PC-9 (cell line): ENCODE measurements around the gene ALOX12. TPM values are rescaled to one million over a fixed set of nuclear protein-coding genes. Genes with fewer than 3 reads are reported as not detected.
A peak's percentile ranks its signal among the peaks of the same experiment; 100 is the strongest.

Source experiments
- BruUV-seq: library from RNA; stranded (reverse); fragments of 400-500 nt; replicated peaks from 2 replicates; lab custom pipeline; 2021; lab: Mats Ljungman, UMichigan
- CTCF ChIA-PET: fragments of 300-600 bp; sonication (Branson Sonifier 250); formaldehyde crosslinking; loops from one replicate; lab custom pipeline; 2022; ENCODE audit warnings: antibody characterized with exemption; lab: Charles Lee
- POLR2A ChIA-PET: fragments of 300-600 bp; sonication (Branson Sonifier 250); formaldehyde crosslinking; loops from one replicate; lab custom pipeline; 2022; ENCODE audit warnings: antibody characterized with exemption; ENCODE audit not compliant: unreplicated experiment; lab: Charles Lee
- DNase-seq, 2 experiments: peaks; one replicate each; pipeline versions ENCODE4 v3.0.0 to v3.0.0-alpha.2; 2015 to 2022; ENCODE audit warnings: mixed read lengths in 1 of 2
- H2AFZ ChIP-seq: fragments of 200-600 bp; sonication (generic); 2 replicates; pipeline ENCODE4 v1.8.1; 2017; ENCODE audit warnings: antibody characterized with exemption
- H3F3A ChIP-seq: fragments of 200-600 bp; sonication (generic); 2 replicates; pipeline ENCODE4 v1.8.1; 2017; ENCODE audit warnings: antibody characterized with exemption, mild to moderate bottlenecking, low read depth; ENCODE audit not compliant: insufficient read depth
- H3K27ac ChIP-seq: fragments of 200-600 bp; sonication (generic); 2 replicates; pipeline ENCODE4 v1.6.1; 2016; ENCODE audit warnings: mixed run types
- H3K27me3 ChIP-seq: fragments of 200-600 bp; sonication (generic); 2 replicates; pipeline ENCODE4 v1.6.1; 2016; ENCODE audit warnings: low read depth, mixed run types; ENCODE audit not compliant: insufficient read depth
- H3K36me3 ChIP-seq: fragments of 200-600 bp; sonication (generic); 2 replicates; pipeline ENCODE4 v1.6.1; 2016; ENCODE audit warnings: low read depth, mixed run types
- H3K4me1 ChIP-seq: fragments of 200-600 bp; sonication (generic); replicated peaks from 2 replicates; pipeline ENCODE4 v1.6.1; 2016; ENCODE audit warnings: mixed run types; ENCODE audit not compliant: insufficient read depth
- H3K4me2 ChIP-seq: fragments of 200-600 bp; sonication (generic); 2 replicates; pipeline ENCODE4 v1.6.1; 2017; ENCODE audit warnings: mixed run types
- H3K4me3 ChIP-seq: fragments of 200-600 bp; sonication (generic); 2 replicates; pipeline ENCODE4 v1.6.1; 2016; ENCODE audit warnings: mixed run types
- H3K79me2 ChIP-seq: fragments of 200-600 bp; sonication (generic); 2 replicates; pipeline ENCODE4 v1.6.1; 2017; ENCODE audit warnings: low read depth, mixed run types
- H3K9me2 ChIP-seq: fragments of 200-600 bp; sonication (generic); 2 replicates; pipeline ENCODE4 v1.8.1; 2017; ENCODE audit warnings: mild to moderate bottlenecking; ENCODE audit not compliant: insufficient read depth
- H3K9me3 ChIP-seq: fragments of 200-600 bp; sonication (generic); 2 replicates; pipeline ENCODE4 v1.8.1; 2016; ENCODE audit warnings: low read depth; ENCODE audit not compliant: insufficient read depth
- H4K20me1 ChIP-seq: fragments of 200-600 bp; sonication (generic); 2 replicates; pipeline ENCODE4 v1.8.1; 2017; ENCODE audit not compliant: insufficient read depth
- CTCF ChIP-seq: fragments of 200-600 bp; sonication (generic); conservative IDR thresholded peaks from 2 replicates; pipeline ENCODE4 v1.6.1; 2017; ENCODE audit warnings: mixed run types, antibody characterized with exemption, mild to moderate bottlenecking, moderate library complexity
- EZH2 ChIP-seq: fragments of 200-600 bp; sonication (generic); IDR thresholded peaks from 2 replicates; pipeline ENCODE4 v1.8.0; 2017; ENCODE audit warnings: antibody characterized with exemption, low read depth
- intact Hi-C: fragments of 100-400 bp; cut with micrococcal nuclease; formaldehyde crosslinking; loops from one replicate; pipeline ENCODE4 v1.10.0; 2022; ENCODE audit not compliant: unreplicated experiment
- total RNA-seq: library from RNA; stranded (reverse); gene quantifications from 2 replicates; pipeline ENCODE4 v1.2.3, GENCODE V29; 2021

Gene ALOX12
- total RNA-seq, 1 experiment from 2014 or later, result not detected

DNA sequence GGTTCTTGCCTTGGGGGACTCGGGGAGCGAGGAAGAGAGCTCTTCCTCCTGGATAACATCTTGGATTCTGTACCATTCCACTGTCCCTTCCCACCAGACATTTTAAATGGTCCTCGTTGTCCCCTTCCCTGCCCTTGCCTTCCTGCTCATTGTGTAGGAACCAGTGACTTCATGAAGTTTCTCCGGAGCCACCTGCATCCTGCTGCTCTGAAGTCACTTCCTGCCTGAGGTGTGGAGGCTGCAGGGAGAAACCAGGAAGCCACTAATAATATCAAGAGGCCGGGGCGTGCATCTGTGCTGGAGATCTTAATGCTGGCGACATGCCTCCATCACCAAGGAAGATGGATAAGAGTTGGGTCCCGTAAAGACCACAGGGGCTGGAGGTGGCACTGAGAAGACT, 33.8 kb downstream of the ALOX12 start:
- H3K27ac ChIP-seq, result no peak overlapping the region
- H3K4me2 ChIP-seq, result no peak overlapping the region
- BruUV-seq, result no TSS peak
- H3F3A ChIP-seq, result peaks cover 4% of the 10 kb centered on the region; the same call in 1 of the 2 replicates
- H3K79me2 ChIP-seq, result no peaks in the 10 kb centered on the region
- ChIA-PET CTCF (no interaction called here), POLR2A (no interaction called here)
- no peaks in the 10 kb centered on the region for H3K36me3 ChIP-seq
- no peak for DNase-seq
- H3K27me3 ChIP-seq, result no peaks in the 10 kb centered on the region
- intact Hi-C loops, result no loop called here
- H3K4me3 ChIP-seq, result no peak overlapping the region
- no peaks in the 10 kb centered on the region for H3K9me3 ChIP-seq
- no peak overlapping the region for H2AFZ ChIP-seq
- no peak for TF ChIP-seq CTCF
- TF ChIP-seq EZH2, result no peak
- H3K4me1 ChIP-seq, result 0 out of 2 replicates have a peak, but pooled peaks cover under 1% of the 10 kb centered on the region
- no peaks in the 10 kb centered on the region for H3K9me2 ChIP-seq
- no peaks in the 10 kb centered on the region for H4K20me1 ChIP-seq

DNA sequence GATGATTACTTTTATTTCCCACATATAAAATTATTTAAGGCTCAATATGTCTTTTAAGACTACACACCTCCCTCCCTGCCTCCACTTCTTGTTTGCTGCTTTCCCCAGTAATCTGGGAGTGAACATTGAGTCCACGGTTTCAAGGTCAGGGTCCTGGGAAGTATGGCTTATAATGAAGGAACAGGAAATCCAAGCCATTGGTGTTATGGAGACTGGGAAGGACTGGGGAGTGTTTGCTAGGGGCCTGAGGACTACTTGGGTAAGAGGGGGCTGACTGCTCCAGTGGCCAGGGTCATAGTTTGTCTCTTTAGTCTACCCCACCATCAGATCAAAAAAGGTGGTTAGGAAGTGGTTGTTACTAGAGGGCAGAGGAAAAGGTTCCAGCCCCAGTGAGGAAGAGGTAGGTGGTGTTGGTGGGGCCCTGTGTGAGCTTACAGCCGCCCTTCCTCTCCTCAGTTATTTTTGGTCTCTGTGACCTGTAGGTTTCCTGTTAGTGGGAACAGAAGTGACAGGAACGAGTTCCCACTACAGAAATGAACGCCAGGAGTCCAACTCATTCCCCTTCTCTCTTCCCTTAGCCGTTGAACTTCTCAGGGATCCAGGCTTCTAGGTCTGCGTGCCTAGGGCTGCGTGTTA, 39.2 kb downstream of the ALOX12 start:
- H3K4me1 ChIP-seq, result peaks cover 20% of the 10 kb centered on the region
- H3F3A ChIP-seq, result peaks cover 30% of the 10 kb centered on the region; the same call in 1 of the 2 replicates
- intact Hi-C loops, result no loop called here
- peak overlapping the region; percentile 61 for H3K27ac ChIP-seq
- POLR2A ChIA-PET, result interaction anchor here (0.5 to 1.2 kb wide), 4 partner anchors 11 to 94 kb away, joined by 3 to 18 read pairs (median 6); no protein-coding TSS in a partner anchor
- 0 out of 2 replicates have a peak, but pooled peaks cover 4% of the 10 kb centered on the region for H3K36me3 ChIP-seq
- no peak for DNase-seq
- no peaks in the 10 kb centered on the region for H3K27me3 ChIP-seq
- TF ChIP-seq EZH2 (no peak), CTCF (no peak)
- H3K4me3 ChIP-seq, result peak overlapping the region; percentile 76
- H3K79me2 ChIP-seq, result peaks cover 23% of the 10 kb centered on the region
- no peaks in the 10 kb centered on the region for H3K9me2 ChIP-seq
- peak overlapping the region; percentile 89 for H2AFZ ChIP-seq
- no peaks in the 10 kb centered on the region for H4K20me1 ChIP-seq
- H3K9me3 ChIP-seq, result no peaks in the 10 kb centered on the region
- H3K4me2 ChIP-seq, result peak overlapping the region; percentile 81
- CTCF ChIA-PET, result interaction anchor here (0.7 to 2.2 kb wide), 3 partner anchors 11 to 13 kb away, joined by 3 to 10 read pairs (median 4); no protein-coding TSS in a partner anchor
- BruUV-seq, result TSS peak; percentile 97

DNA sequence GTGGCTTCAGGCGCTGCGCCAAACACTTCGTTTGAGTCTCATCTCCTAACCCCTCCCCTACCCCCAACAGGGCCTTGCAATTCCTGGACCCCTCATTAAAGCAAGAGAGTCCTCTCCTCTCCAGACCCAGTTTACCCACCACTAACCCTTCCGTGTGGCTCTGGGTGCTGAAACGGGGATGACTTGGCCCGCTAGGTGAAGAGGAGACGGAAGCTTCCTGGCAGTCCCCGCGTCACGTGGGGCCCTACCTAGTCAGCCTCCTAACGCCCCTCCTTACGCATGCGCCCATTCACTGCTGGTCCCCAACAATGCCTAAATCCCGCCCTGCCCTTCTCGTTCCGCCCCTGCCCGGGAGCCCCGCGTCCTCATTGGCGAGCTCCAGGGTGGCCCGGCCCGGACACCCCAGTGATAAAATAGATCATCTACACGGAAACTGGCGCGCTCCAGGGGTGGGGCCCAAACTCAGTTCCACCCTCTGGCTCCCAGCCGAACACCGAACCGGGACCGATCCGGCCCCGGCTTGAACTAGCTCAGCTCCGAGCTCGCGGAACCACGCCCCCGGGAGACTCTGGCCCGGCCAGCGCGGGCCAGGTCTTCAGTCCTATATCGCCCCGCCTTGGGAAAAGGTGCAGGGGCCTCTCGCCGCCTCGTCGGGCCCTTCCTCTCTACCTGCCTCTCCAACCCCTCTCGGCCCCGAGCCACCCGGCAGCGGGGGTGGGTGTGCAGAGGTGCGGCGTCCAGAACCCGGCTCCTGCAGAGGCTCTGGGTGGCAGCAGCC, 39.9 kb downstream of the ALOX12 start, which contains the start of gene SLC16A13:
SLC16A13 (plus strand) TSS at position 425 of the 778 bp plus-strand sequence. CDS start 368 bp downstream, outside the sequence.
- ChIA-PET POLR2A (interaction anchor here (0.5 to 1.2 kb wide), 9 partner anchors 10 to 1205 kb away, joined by 3 to 18 read pairs (median 5); no protein-coding TSS in a partner anchor), CTCF (interaction anchor here (0.6 to 2.2 kb wide), 3 partner anchors 10 to 321 kb away, joined by 3 to 10 read pairs (median 3); no protein-coding TSS in a partner anchor)
- Histone ChIP-seq H3K9me2 (no peaks in the 10 kb centered on the region), H3K36me3 (0 out of 2 replicates have a peak, but pooled peaks cover 4% of the 10 kb centered on the region), H4K20me1 (no peaks in the 10 kb centered on the region; the same call in 1 of the 2 replicates), H3K4me1 (peaks cover 20% of the 10 kb centered on the region), H3K4me3 (peak within 1 kb of the TSS; percentile 76), H3K27me3 (no peaks in the 10 kb centered on the region), H3F3A (peaks cover 34% of the 10 kb centered on the region), H3K27ac (peak within 1 kb of the TSS; percentile 71), H2AFZ (peak within 1 kb of the TSS; percentile 89), H3K9me3 (no peaks in the 10 kb centered on the region), H3K79me2 (peaks cover 23% of the 10 kb centered on the region), H3K4me2 (peak within 1 kb of the TSS; percentile 81)
- BruUV-seq, result no TSS peak
- TF ChIP-seq EZH2 (no peak), CTCF (no peak)
- intact Hi-C loops, result loop anchor here (2.0 kb wide), 1 partner anchor 21 kb away; a partner anchor contains a TSS
- peak; percentile 93 to 99 for DNase-seq
